ENCODE measurements around the gene CDH23. TPM values are rescaled to one million over a fixed set of nuclear protein-coding genes. Genes with fewer than 3 reads are reported as not detected.

The CDH23 gene
- total RNA-seq, 2 donors from 2014 or later: 1.4 to 1.6 TPM

DNA sequence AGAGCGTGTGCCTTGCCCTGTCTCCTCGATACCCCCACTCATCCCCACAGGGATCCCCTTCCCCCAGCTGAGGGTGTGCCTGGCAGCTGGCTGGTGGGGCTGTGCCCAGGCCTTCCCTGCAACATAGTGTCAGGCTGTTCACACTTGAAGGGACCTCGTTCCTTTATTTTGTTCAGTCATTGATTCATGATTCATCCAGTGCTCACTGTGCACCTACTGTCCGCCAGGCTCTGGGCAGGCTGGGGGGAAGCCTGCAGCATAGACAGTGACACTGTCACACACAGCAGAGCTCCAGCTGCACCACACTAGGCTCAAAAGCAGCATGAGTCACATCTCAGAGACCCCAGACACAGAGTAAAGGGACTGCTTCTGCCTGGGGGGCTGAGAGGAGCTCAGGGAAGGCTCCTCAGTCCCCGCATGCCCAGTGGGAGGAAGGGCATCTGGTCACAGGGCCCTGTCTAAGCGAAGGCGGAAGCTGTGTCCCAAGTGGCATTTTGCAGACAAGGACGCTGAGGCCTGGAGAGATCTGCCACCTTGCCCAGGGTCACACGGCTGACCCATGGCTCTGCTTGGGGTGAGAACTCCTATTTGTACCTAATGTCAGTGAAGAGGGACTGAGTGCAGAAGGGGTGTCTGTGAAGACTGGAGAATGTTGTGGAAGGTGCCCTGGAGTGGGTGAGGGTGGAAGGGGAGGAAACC lies 27.9 kb downstream of the CDH23 start:
- H3K9me3 ChIP-seq: no peaks in the 10 kb centered on the region
- H3K27ac ChIP-seq: no peak overlapping the region
- H3K9ac ChIP-seq (ENCODE audit: low read depth in 2 of 2, low read length in 2 of 2): no peak overlapping the region
- DNase-seq: no peak
- intact Hi-C loops (cut with DNase I): no loop called here
- H3K27me3 ChIP-seq: no peaks in the 10 kb centered on the region
- H3K4me3 ChIP-seq: no peak overlapping the region
- no peaks in the 10 kb centered on the region for H3K4me1 ChIP-seq
- TF ChIP-seq, protein P1, sequence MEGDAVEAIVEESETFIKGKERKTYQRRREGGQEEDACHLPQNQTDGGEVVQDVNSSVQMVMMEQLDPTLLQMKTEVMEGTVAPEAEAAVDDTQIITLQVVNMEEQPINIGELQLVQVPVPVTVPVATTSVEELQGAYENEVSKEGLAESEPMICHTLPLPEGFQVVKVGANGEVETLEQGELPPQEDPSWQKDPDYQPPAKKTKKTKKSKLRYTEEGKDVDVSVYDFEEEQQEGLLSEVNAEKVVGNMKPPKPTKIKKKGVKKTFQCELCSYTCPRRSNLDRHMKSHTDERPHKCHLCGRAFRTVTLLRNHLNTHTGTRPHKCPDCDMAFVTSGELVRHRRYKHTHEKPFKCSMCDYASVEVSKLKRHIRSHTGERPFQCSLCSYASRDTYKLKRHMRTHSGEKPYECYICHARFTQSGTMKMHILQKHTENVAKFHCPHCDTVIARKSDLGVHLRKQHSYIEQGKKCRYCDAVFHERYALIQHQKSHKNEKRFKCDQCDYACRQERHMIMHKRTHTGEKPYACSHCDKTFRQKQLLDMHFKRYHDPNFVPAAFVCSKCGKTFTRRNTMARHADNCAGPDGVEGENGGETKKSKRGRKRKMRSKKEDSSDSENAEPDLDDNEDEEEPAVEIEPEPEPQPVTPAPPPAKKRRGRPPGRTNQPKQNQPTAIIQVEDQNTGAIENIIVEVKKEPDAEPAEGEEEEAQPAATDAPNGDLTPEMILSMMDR (IDR thresholded peaks at IDR 0.05): no peak
- H3K36me3 ChIP-seq: no peaks in the 10 kb centered on the region

DNA sequence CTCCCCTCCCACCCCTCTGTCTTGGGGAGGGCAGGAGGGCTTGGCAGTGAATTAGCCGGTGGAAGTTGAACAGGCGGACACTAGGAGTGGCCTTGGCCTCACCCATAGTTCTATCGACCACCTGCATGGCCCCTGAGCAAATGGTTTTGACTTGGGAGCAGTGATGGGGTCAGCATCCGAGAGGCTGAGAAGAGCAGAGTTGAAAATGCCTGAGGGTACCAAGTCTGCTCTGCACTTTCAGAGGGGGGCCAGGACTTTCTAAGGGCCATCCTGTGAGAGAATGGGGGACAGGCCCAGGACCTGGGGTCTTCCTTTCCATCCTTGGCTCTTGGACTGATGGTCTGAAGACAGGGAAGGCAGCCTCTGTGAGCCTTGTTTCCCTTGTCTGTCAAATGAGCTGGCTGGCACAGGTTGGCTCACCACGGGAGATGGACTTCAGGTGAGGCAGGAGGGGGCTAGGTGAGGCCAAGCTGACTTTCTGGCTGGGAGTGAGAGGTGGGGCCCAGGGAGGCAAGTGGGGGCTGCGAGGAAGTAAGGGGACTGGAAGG lies 29.4 kb downstream of the CDH23 start:
- Histone ChIP-seq H3K9me3 (no peaks in the 10 kb centered on the region), H3K27ac (no peak overlapping the region), H3K27me3 (no peaks in the 10 kb centered on the region), H3K4me3 (no peak overlapping the region), H3K4me1 (no peaks in the 10 kb centered on the region), H3K9ac (ENCODE audit: low read depth in 2 of 2, low read length in 2 of 2) (no peak overlapping the region), H3K36me3 (no peaks in the 10 kb centered on the region)
- intact Hi-C loops (cut with DNase I): no loop called here
- TF ChIP-seq, protein P1 (IDR thresholded peaks at IDR 0.05): no peak
- DNase-seq: no peak

DNA sequence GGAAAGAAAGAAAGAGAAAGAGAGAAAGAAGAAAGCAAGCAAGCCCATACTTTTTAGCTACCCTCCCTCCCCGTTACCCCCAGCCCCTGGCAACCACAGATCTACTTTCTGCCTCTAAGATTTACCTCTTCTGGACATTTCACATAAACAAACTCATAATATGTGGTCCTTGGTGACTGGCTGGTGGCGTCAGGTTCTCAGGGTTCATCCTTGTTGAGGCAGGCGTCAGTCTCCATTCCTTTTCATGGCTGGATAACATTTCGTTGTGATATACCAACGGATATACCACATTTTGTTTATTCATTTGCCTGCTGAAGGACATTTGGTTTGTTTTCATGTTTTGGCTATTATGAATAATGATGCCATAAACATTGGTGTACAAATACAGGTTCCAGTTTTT lies 30.5 kb downstream of the CDH23 start:
- Histone ChIP-seq H3K9ac (ENCODE audit: low read depth in 2 of 2, low read length in 2 of 2) (no peak overlapping the region), H3K27me3 (no peaks in the 10 kb centered on the region), H3K4me3 (no peak overlapping the region), H3K9me3 (no peaks in the 10 kb centered on the region), H3K4me1 (no peaks in the 10 kb centered on the region), H3K27ac (no peak overlapping the region), H3K36me3 (no peaks in the 10 kb centered on the region)
- TF ChIP-seq, protein P1 (IDR thresholded peaks at IDR 0.05): no peak
- no peak for DNase-seq
- intact Hi-C loops (cut with DNase I): no loop called here

DNA sequence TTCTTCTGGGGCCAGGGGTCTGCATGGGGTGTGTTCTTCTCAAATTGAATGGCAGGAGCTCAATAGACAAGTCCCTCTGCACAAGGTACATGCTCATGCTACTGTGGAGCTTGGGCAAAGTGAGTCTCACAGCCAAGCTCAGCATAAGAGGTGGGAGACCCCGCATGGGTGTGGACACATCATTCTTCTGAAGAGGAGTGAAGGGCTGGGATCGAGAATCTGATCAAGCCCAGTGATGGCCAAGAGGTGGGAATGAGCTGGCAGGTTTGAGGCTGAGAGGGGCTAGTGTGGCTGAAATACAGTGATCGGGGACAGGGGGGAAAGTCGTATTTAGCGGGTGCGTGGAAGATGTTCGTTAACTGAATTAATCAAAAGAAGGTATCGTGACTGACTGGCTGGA lies 32.6 kb downstream of the CDH23 start:
- Histone ChIP-seq H3K9me3 (no peaks in the 10 kb centered on the region), H3K36me3 (no peaks in the 10 kb centered on the region), H3K27me3 (no peaks in the 10 kb centered on the region), H3K4me1 (no peaks in the 10 kb centered on the region), H3K4me3 (no peak overlapping the region), H3K9ac (ENCODE audit: low read depth in 2 of 2, low read length in 2 of 2) (no peak overlapping the region), H3K27ac (no peak overlapping the region)
- intact Hi-C loops (cut with DNase I): no loop called here
- TF ChIP-seq, protein P1 (IDR thresholded peaks at IDR 0.05): no peak
- no peak for DNase-seq

DNA sequence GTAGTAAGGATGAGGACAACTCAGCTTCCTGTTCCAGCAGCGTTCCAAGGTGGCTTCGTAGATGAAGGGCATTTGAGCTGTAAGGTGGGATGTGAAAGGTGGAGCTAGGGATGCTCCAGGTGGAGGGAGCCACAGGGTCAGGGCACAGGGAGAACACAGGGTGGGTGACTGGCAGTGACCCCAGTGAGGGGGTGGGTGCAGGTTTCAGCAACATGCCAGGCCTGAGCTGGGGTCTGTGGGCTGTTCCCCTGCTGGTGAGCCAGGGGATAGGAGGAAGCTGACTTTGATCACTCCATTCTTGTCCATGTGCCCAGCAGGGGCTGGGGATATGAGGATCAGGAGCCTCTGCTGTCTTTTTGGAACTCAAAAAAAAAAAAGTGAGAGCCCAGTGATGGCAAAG lies 33.2 kb downstream of the CDH23 start:
- DNase-seq: no peak
- Histone ChIP-seq H3K27me3 (no peaks in the 10 kb centered on the region), H3K4me3 (no peak overlapping the region), H3K4me1 (no peaks in the 10 kb centered on the region), H3K9ac (ENCODE audit: low read depth in 2 of 2, low read length in 2 of 2) (no peak overlapping the region), H3K9me3 (no peaks in the 10 kb centered on the region), H3K27ac (no peak overlapping the region), H3K36me3 (no peaks in the 10 kb centered on the region)
- TF ChIP-seq, protein P1 (IDR thresholded peaks at IDR 0.05): no peak
- intact Hi-C loops (cut with DNase I): no loop called here

Data from colonic mucosa (tissue), 4 donors.